NCI-H82 treated with DMSO at 0.1 percent for 48 hours (cell line): ENCODE data around the gene ASB1.

ENCODE experiments used
- DNase-seq: peaks from one replicate; lab custom pipeline; 2025; ENCODE audit not compliant: unreplicated experiment; lab: John Stamatoyannopoulos, UW

ASB1 gene

DNA sequence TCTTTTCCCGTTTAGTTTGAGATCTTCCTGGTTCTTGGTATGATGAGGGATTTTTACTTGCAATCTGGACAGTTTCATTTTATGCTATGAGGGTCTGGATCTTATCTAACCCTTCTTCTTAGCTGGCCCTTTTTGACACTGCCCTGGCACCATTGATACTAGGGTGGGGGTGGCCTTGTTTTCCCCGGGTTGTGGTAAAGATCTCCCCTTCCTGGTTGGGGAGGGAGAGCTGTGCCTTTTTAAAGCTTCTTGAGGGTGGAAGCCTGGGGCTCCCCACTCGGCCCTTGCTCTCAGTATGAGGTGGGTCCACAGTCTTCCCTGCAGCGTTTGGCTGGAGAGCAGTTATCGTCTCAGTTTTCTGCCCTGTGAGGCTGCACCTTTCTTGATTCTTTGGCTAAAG lies 66.1 kb downstream of the ASB1 start:
- DNase-seq: no peak

GRCh38 chr2:238493411-238493810 lies 66.7 kb downstream of the ASB1 start:
- DNase-seq: no peak

GRCh38 chr2:238493880-238494572 lies 67.3 kb downstream of the ASB1 start:
- no peak for DNase-seq

GRCh38 chr2:238494573-238494961 lies 67.8 kb downstream of the ASB1 start:
- no peak for DNase-seq

GRCh38 chr2:238495422-238495821 lies 68.7 kb downstream of the ASB1 start:
- no peak for DNase-seq

DNA sequence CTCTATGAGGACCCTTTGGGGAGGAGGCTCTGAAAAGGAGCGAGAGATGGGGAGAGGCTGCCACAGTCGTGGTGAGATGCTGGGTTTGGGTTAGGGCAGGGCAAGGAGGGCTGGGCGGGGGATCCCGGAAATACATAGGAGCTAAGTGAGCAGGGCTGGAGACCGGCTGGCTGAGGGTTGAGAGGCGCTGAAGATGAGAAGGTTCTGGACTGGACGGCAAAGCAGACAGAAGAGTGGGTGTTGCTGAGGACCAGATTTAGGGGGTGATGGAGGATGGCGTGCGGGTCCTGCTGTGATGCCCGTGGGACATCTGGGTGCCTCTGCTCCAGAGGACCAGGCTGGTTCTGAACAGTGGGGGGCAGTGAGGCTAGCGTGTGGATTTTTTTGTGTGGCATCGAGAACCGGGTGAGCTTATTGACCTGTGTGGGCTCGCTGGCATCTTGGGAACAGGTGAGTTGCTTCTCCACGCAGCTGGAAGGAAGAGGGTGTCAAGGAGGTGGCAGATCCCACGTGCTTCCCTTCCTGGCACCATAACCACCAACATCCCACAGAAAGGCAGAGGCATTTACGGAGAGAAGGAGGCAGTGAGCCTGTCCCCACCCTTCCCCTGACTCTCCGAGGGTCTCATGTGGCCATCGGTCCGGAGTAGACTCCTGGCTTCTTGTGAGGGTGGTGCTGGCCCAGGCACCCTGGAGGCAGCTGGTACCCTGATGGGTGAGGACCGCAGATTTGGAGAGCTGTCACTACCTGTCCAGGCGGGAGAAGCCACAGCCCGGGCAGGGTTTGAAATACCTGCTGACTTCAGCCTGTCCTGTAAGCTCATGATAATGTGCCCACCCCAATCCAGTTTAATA lies 70.3 kb downstream of the ASB1 start:
- no peak for DNase-seq

GRCh38 chr2:238497610-238498005 lies 70.9 kb downstream of the ASB1 start:
- no peak for DNase-seq

DNA sequence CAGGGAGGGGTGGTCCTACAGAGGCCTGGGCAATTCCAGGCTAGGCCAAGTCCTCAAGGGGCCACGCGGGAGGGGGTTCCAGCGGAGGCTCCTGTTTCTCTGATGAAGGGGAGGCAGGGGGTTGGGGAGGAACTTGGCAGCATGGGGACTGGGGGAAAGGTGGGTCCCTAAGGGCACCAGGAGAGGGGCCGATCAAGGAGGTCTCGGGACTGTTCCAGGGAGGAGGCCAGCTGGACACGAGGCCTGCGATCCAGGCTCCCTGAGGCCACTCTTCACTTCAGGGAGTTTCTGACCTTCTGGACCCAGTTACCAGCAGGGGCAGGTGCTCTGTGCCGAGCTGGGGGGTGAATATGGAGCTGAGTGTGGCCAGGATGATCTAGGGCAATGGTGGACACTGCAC lies 71.5 kb downstream of the ASB1 start:
- no peak for DNase-seq

- DNase-seq: no peak
These were observed 72.1 kb downstream of the ASB1 start for GRCh38 chr2:238498691-238499295.

DNA sequence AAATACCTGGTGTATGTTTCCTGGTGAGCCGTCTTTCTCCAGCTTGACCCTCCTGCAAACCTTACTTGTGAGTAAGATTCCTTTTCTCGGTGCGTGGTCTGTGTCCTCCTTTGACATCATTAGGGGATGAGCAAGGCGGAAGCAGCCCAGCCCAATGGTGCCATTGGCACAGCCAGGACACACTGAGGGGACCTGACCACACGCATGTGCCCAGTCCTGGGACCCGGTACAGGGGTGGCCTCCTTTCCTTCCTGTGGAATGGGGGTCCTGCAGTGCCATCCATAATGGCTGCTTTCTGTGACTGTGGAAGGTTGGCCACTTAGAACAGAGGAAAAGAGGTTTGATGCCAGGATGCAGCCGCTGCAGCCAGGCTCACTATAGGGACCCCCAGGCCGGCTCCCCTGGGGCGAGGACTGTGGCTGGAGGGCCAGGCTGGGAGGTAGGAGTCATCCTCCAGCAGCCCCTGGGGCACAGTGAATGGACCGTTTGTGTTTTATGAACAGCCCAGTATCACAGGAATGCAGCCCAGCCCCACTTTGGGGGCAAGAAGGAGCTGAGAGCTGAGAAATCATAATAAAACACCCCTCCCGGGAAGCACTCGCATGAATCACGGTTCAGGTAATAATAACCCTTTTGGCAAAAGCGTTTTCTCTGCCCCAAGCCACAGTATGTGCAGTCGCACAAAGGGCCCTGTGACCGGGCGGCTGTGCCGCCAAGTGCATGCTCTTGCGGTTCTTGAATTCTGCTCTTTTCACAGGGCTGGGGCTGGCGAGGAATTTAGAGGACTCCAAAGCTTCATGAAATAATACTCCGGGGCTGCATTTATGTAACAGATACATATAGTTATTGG lies 73.2 kb downstream of the ASB1 start:
- no peak for DNase-seq

- DNase-seq: no peak
These were observed 74.6 kb downstream of the ASB1 start for GRCh38 chr2:238501311-238501710.
